ENCODE data around the gene CNIH1.

The CNIH1 gene

GRCh38 chr14:54374117-54374884 lies 66.9 kb downstream of the CNIH1 start:
- Histone ChIP-seq H3K4ac (ENCODE audit: low read length) (no peak overlapping the region), H3K14ac (ENCODE audit: low read length) (no peak overlapping the region), H2BK15ac (ENCODE audit: low read length) (no peak overlapping the region), H4K8ac (ENCODE audit: low read depth, low read length) (no peak overlapping the region), H3K4me3 (ENCODE audit: low read length in 2 of 2) (no peak overlapping the region), H3K18ac (ENCODE audit: low read length) (no peak overlapping the region), H2AFZ (ENCODE audit: low read length) (no peak overlapping the region), H4K91ac (ENCODE audit: low read depth, low read length, poor library complexity) (no peak overlapping the region), H2BK5ac (ENCODE audit: low read length) (no peak overlapping the region), H3K4me2 (ENCODE audit: insufficient read depth, low read length, poor library complexity, severe bottlenecking) (no peak overlapping the region), H2BK12ac (ENCODE audit: low read length) (no peak overlapping the region), H2AK5ac (ENCODE audit: low read depth, low read length) (no peak overlapping the region), H3K4me1 (ENCODE audit: control insufficient read depth in 2 of 2, insufficient read depth in 1 of 2, low read depth in 1 of 2, low read length in 2 of 2) (no peaks in the 10 kb centered on the region), H3K9me3 (replicated peaks in 1 of 2; ENCODE audit: control insufficient read depth in 2 of 2, insufficient read depth in 1 of 2, low read depth in 1 of 2, low read length in 2 of 2) (no peaks in the 10 kb centered on the region), H3K79me1 (ENCODE audit: low read depth, low read length) (no peaks in the 10 kb centered on the region), H3K9ac (ENCODE audit: low read depth, low read length, poor library complexity) (no peak overlapping the region), H3K23ac (ENCODE audit: low read depth, low read length, poor library complexity) (no peak overlapping the region), H3K36me3 (replicated peaks in 1 of 2; ENCODE audit: control insufficient read depth in 2 of 2, insufficient read depth in 2 of 2, low read length in 2 of 2) (no peaks in the 10 kb centered on the region), H2BK120ac (ENCODE audit: low read depth, low read length) (no peak overlapping the region), H3K27ac (replicated peaks; ENCODE audit: low read length) (no peak overlapping the region), H3K27me3 (ENCODE audit: control insufficient read depth in 3 of 3, insufficient read depth in 3 of 3, low read depth in 1 of 3, low read length in 3 of 3) (peaks cover 0 to 36% (median 0%) of the 10 kb centered on the region in 3 experiments)
- no peak for DNase-seq (ENCODE audit: low spot score)
- no CpG with 5 or more reads among the region's 7 CpGs for WGBS, 2 donors (ENCODE audit: extremely low coverage in 2 of 2, insufficient read length in 2 of 2, insufficient replicate concordance in 1 of 2)
